HFF-Myc (cell line): Measurements from ENCODE around the gene FBN2.

ENCODE experiments used
- DNase-seq: peaks from one replicate; pipeline ENCODE4 v3.0.0-alpha.2; 2011; ENCODE audit warnings: low read depth; ENCODE audit errors: extremely low read depth
- H3K4me3 ChIP-seq: replicated peaks from 2 replicates; pipeline ENCODE4 v1.5.1; 2011; ENCODE audit warnings: low read depth, mild to moderate bottlenecking, control low read depth, low read length
- CTCF ChIP-seq: IDR thresholded peaks from 2 replicates; pipeline ENCODE4 v1.5.1; 2012; ENCODE audit warnings: mild to moderate bottlenecking, low read depth, low read length, control low read depth; ENCODE audit errors: missing control alignments

FBN2 gene

GRCh38 chr5:128538000-128538249, at the start of gene FBN2:
FBN2 (minus strand) TSS chr5:128538245; CDS start chr5:128537603, 642 bp downstream.
- peak within 1 kb of the TSS; percentile 89 for H3K4me3 ChIP-seq
- DNase-seq: no peak
- TF ChIP-seq CTCF: no peak

- no peak for TF ChIP-seq CTCF
- no peak for DNase-seq
- no peak overlapping the region for H3K4me3 ChIP-seq
Measured at GRCh38 chr5:128587275-128587674, 49.2 kb upstream of the FBN2 start.

GRCh38 chr5:128586848-128587247, 48.8 kb upstream of the FBN2 start:
- H3K4me3 ChIP-seq: no peak overlapping the region
- DNase-seq: no peak
- no peak for TF ChIP-seq CTCF

GRCh38 chr5:128579639-128580038, 41.6 kb upstream of the FBN2 start:
- no peak for TF ChIP-seq CTCF
- DNase-seq: no peak
- no peak overlapping the region for H3K4me3 ChIP-seq

GRCh38 chr5:128579093-128579492, 41.0 kb upstream of the FBN2 start:
- no peak for TF ChIP-seq CTCF
- no peak for DNase-seq

GRCh38 chr5:128574041-128574440, 36.0 kb upstream of the FBN2 start:
- no peak overlapping the region for H3K4me3 ChIP-seq
- no peak for DNase-seq
- TF ChIP-seq CTCF: no peak

More at GRCh38 chr5:128579093-128579492, 41.0 kb upstream of the FBN2 start:
- no peak overlapping the region for H3K4me3 ChIP-seq

- no peak for TF ChIP-seq CTCF
- DNase-seq: no peak
- H3K4me3 ChIP-seq: no peak overlapping the region
Measured at GRCh38 chr5:128572930-128573319, 34.9 kb upstream of the FBN2 start.
